Measurements from ENCODE around the gene FKBP10. TPM values are rescaled to one million over a fixed set of nuclear protein-coding genes. Genes with fewer than 3 reads are reported as not detected.
A peak's percentile ranks its signal among the peaks of the same experiment; 100 is the strongest.

Gene FKBP10
- total RNA-seq, 1 experiment from 2014 or later: 174 TPM

GRCh38 chr17:41781404-41782110 is 31.2 kb upstream of the FKBP10 start:
- DNase-seq (ENCODE audit: low read depth): no peak

- no peak for DNase-seq (ENCODE audit: low read depth)
Measured at GRCh38 chr17:41782142-41782541, 30.7 kb upstream of the FKBP10 start.

GRCh38 chr17:41784207-41784744 is 28.5 kb upstream of the FKBP10 start:
- peak; percentile 75 for DNase-seq (ENCODE audit: low read depth)

GRCh38 chr17:41785091-41785858 is 27.5 kb upstream of the FKBP10 start:
- no peak for DNase-seq (ENCODE audit: low read depth)

GRCh38 chr17:41785859-41786226 is 27.0 kb upstream of the FKBP10 start:
- no peak for DNase-seq (ENCODE audit: low read depth)

- DNase-seq (ENCODE audit: low read depth): peak; percentile 97
Measured at GRCh38 chr17:41786227-41787020, 26.4 kb upstream of the FKBP10 start, which contains the start of gene JUP. TSS of gene JUP (minus strand) at chr17:41786711. CDS start at chr17:41771854, 14,857 bp downstream.

GRCh38 chr17:41787021-41787418 is 25.8 kb upstream of the FKBP10 start:
- no peak for DNase-seq (ENCODE audit: low read depth)

GRCh38 chr17:41792845-41793783 is 19.7 kb upstream of the FKBP10 start:
- DNase-seq (ENCODE audit: low read depth): peak; percentile 91

GRCh38 chr17:41793784-41794539 is 18.8 kb upstream of the FKBP10 start:
- DNase-seq (ENCODE audit: low read depth): peak; percentile 15

GRCh38 chr17:41794540-41794975 is 18.2 kb upstream of the FKBP10 start:
- DNase-seq (ENCODE audit: low read depth): no peak

- DNase-seq (ENCODE audit: low read depth): peak; percentile 22
Measured at GRCh38 chr17:41796121-41796895, 16.5 kb upstream of the FKBP10 start.

- DNase-seq (ENCODE audit: low read depth): no peak
Measured at GRCh38 chr17:41797377-41797776, 15.4 kb upstream of the FKBP10 start.

- no peak for DNase-seq (ENCODE audit: low read depth)
Measured at GRCh38 chr17:41799366-41799765, 13.4 kb upstream of the FKBP10 start.

- no peak for DNase-seq (ENCODE audit: low read depth)
Measured at GRCh38 chr17:41800601-41801373, 12.0 kb upstream of the FKBP10 start.

- peak; percentile 75 for DNase-seq (ENCODE audit: low read depth)
Measured at GRCh38 chr17:41801374-41802271, 11.2 kb upstream of the FKBP10 start.

- DNase-seq (ENCODE audit: low read depth): no peak
Measured at GRCh38 chr17:41803049-41804020, 9.5 kb upstream of the FKBP10 start.

All from M059J (cell line).